Psoas muscle (tissue), 8 donors: ENCODE measurements around the gene EIF1AD. TPM values are rescaled to one million over a fixed set of nuclear protein-coding genes. Genes with fewer than 3 reads are reported as not detected.

Experiments
- ATAC-seq, 4 donors: fragments of 200-7000 bp; cut with Tn5 transposase; one replicate each; pipeline ENCODE4 v1.9.1; 2020; ENCODE audit warnings: moderate library complexity in 3 of 4, mild to moderate bottlenecking in 2 of 4
- DNase-seq, 2 donors: peaks; one replicate each; pipeline ENCODE4 v3.0.0-alpha.2; 2020
- H3K27ac ChIP-seq: fragments of 200-600 bp; one replicate; pipeline ENCODE4 v1.8.0; 2022
- H3K27me3 ChIP-seq, 3 donors: fragments of 200-600 bp in 1 of 3; one replicate each; pipeline versions ENCODE4 v1.6.1 to v1.8.0; 2013 to 2022; ENCODE audit warnings: low read length in 2 of 3, mild to moderate bottlenecking in 2 of 3, moderate library complexity in 1 of 3; ENCODE audit not compliant: insufficient read depth in 3 of 3
- H3K36me3 ChIP-seq, 2 donors: fragments of 200-600 bp in 1 of 2; one replicate each; pipeline versions ENCODE4 v1.6.1 to v1.8.0; 2013 to 2022; ENCODE audit warnings: low read depth in 1 of 2, mild to moderate bottlenecking in 1 of 2, moderate library complexity in 1 of 2; ENCODE audit not compliant: insufficient read depth in 1 of 2
- H3K4me1 ChIP-seq: fragments of 200-600 bp; one replicate; pipeline ENCODE4 v1.8.0; 2022
- H3K4me3 ChIP-seq: fragments of 200-600 bp; one replicate; pipeline ENCODE4 v1.8.0; 2022; ENCODE audit warnings: mild to moderate bottlenecking
- H3K9me3 ChIP-seq: fragments of 200-600 bp; one replicate; pipeline ENCODE4 v1.8.0; 2022
- CTCF ChIP-seq: fragments of 200-600 bp; IDR thresholded peaks from one replicate; pipeline ENCODE4 v1.8.0; 2022; ENCODE audit warnings: antibody characterized with exemption
- WGBS, 3 donors: extraction: QIAGEN DNeasy Blood & Tissue Kit; methylation state at CpG; one replicate each; pipeline versions ENCODE4 v1.1.6 to v1.1.7; 2013; 5-methylcytosine and 5-hydroxymethylcytosine counted together
- intact Hi-C, 2 donors: fragments of 100-400 bp; cut with DNase I; formaldehyde crosslinking; loops; one replicate each; pipeline versions ENCODE4 v1.11.0 to v1.14.2; 2022
- polyA plus RNA-seq, 3 donors: library from polyadenylated mRNA; stranded (reverse); fragments of 200-250 nt; gene quantifications; one replicate each; pipeline ENCODE4 v1.2.3, GENCODE V29; 2013
- total RNA-seq, 4 donors: library from RNA; stranded (reverse); fragmentation: NEBNext Ultra II Directional in 2 of 4; extraction: Animal tissue kit (Norgen Biotek cat#: 25700) in 2 of 4; gene quantifications; one replicate each; pipeline versions ENCODE4 v1.2.1 to v1.2.4, GENCODE V29; 2021 to 2023
- donor health status: healthy with polysubstance abuse.
- donor health status: DM: no; HTN: no; CAD: no; lungs with moderate emphysema.
- donor health status: Bipolar disorder and iron deficiency.
- donor health status: healthy.
- donor health status: DM: yes; HTN: yes; CAD: no.
- donor health status: DM: no; HTN: no; CAD: no.
- donor health status: DM: no; HTN: no; CAD: no.
- donor health status: DM: yes; HTN: yes; CAD: no.

The EIF1AD gene
- total and polyA plus RNA-seq, 7 donors = 24.8 to 63.1 (median 32.3) TPM

- ATAC-seq (no peak), DNase-seq (no peak)
- no peaks in the 10 kb centered on the region for H3K27me3 ChIP-seq
- H3K36me3 ChIP-seq = peaks cover 5 to 82% of the 10 kb centered on the region in 2 donors
- no peaks in the 10 kb centered on the region for H3K9me3 ChIP-seq
- 91 to 95% (median 93%) methylated on average over 8 of the region's 8 CpGs for WGBS, 3 donors
- intact Hi-C loops = no loop called here
- peaks cover 18% of the 10 kb centered on the region for H3K4me1 ChIP-seq
- TF ChIP-seq CTCF = no peak
- H3K27ac ChIP-seq = no peak overlapping the region
- no peak overlapping the region for H3K4me3 ChIP-seq
Measured at GRCh38 chr11:65972116-65972515, 29.8 kb downstream of the EIF1AD start.

- peaks cover 18% of the 10 kb centered on the region for H3K4me1 ChIP-seq
- ATAC-seq = peak; percentile 82 to 93 (median 88)
- TF ChIP-seq CTCF = peak; percentile 26
- peak overlapping the region; percentile 77 for H3K27ac ChIP-seq
- peak overlapping the region; percentile 5 for H3K4me3 ChIP-seq
- WGBS, 3 donors = 45 to 65% (median 51%) methylated on average over 15 of the region's 15 CpGs
- intact Hi-C loops = no loop called here
- DNase-seq = no peak
- H3K36me3 ChIP-seq = peaks cover 11 to 88% of the 10 kb centered on the region in 2 donors
- no peaks in the 10 kb centered on the region for H3K27me3 ChIP-seq
- no peaks in the 10 kb centered on the region for H3K9me3 ChIP-seq
Measured at GRCh38 chr11:65968600-65969482, 33.1 kb downstream of the EIF1AD start.

- Histone ChIP-seq H3K27me3 (no peaks in the 10 kb centered on the region), H3K27ac (no peak overlapping the region), H3K36me3 (peaks cover 11 to 75% of the 10 kb centered on the region in 2 donors), H3K9me3 (no peaks in the 10 kb centered on the region), H3K4me3 (no peak overlapping the region), H3K4me1 (peaks cover 32% of the 10 kb centered on the region)
- ATAC-seq = no peak
- intact Hi-C loops = loop anchor here in 1 of 2 donors (2.0 kb wide), 1 partner anchor 49 kb away; the partner anchor contains the start of genes C11orf68 and DRAP1
- no peak for TF ChIP-seq CTCF
- no peak for DNase-seq
- 88 to 92% (median 90%) methylated on average over 24 to 30 of the region's 30 CpGs for WGBS, 3 donors
Measured at GRCh38 chr11:65967329-65967934, 34.5 kb downstream of the EIF1AD start.

- no peak for DNase-seq
- Histone ChIP-seq H3K4me3 (no peak overlapping the region), H3K4me1 (peaks cover 33% of the 10 kb centered on the region), H3K27me3 (no peaks in the 10 kb centered on the region), H3K36me3 (peaks cover 11 to 66% of the 10 kb centered on the region in 2 donors), H3K27ac (no peak overlapping the region), H3K9me3 (no peaks in the 10 kb centered on the region)
- WGBS, 3 donors = 92 to 95% (median 94%) methylated on average over 36 of the region's 36 CpGs
- no peak for TF ChIP-seq CTCF
- no peak for ATAC-seq
- intact Hi-C loops = loop anchor here in 1 of 2 donors (2.0 kb wide), 1 partner anchor 47 kb away; the partner anchor contains the start of genes C11orf68 and DRAP1
Measured at GRCh38 chr11:65965986-65966762, 35.8 kb downstream of the EIF1AD start.
